ENCODE results near the gene BLVRA.
"Not testable (repeated sequence)": the region's sequence is repeated elsewhere in the genome, so short reads cannot be mapped to it uniquely, and the experiment has no call there.

BLVRA gene

DNA sequence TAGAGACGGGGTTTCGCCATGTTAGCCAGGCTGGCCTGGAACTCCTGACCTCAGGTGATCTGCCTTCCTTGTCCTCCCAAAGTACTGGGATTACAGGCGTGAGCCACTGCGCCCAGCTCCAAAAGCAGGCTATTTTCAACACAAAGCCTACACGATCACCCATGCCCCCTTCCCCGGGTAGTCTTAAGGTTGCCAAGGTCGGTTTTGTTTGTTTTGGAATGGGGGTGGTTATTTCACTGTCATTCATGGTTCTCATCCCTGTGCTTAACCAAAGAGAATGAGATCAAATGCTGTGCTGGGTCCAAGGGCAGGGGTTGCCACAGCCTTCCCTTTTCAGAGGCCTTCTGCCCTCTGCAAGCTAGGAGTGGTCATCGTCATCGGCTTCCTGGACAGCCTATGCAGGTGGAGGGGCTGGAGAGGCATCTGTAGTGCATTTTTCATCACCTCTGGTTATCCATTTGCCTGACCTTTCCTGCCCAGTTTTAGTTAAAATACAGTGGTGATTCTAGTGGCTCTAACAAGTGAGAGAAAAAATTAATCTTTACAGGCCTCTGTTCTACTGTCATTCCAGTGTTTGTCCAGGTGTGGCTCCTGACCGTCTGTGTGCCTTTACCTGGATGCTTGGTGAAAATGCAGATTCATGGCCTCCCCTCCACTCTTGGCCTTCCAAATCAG is 11.4 kb downstream of the BLVRA start:
- no peak for DNase-seq

DNA sequence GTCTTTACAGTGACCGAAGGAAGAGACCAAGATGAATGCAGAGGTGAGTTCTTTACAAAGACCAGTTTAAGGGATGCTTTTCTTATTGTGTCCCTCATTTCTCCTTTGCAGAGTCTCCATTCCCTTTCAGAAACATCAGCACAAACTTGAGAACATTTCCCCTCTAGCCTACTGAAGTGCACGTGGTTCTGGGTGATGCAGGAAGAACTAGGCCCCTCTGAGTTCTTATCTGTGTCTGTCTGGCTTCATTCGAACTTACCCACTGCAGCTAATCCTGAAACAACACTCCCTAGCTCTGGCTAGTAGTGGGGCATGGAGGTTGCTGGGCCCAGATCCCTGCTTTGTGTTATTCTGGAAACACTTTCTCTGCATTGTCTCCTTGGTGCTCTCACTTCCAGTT is 12.6 kb downstream of the BLVRA start:
- DNase-seq: no peak

DNA sequence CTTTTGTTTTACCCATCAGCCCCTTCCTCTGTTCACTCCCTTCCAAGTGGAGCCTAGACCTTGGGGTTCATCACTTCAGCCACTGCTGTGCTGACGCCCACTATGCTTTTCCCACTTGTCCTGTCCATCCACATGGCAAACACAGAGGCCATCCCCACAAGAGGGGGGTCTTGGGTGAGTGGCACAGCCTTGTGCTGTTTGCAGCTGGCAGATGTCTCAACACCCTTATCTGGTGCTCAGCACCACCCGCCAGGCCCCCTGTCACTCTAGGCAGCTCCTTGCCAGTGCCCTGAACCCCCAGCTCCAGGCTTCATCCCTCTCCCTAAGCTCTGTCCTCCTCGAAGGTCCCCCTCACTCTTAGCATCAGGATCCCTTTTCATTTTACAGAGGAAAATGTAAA is 13.1 kb downstream of the BLVRA start:
- DNase-seq: no peak

DNA sequence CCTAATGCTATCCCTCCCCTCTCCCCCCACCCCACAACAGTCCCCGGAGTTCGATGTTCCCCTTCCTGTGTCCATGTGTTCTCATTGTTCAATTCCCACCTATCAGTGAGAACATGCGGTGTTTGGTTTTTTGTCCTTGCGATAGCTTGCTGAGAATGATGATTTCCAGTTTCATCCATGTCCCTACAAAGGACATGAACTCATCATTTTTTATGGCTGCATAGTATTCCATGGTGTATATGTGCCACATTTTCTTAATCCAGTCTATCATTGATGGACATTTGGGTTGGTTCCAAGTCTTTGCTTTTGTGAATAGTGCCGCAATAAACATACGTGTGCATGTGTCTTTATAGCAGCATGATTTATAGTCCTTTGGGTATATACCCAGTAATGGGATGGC is 14.8 kb downstream of the BLVRA start:
- DNase-seq: not testable (repeated sequence)

DNA sequence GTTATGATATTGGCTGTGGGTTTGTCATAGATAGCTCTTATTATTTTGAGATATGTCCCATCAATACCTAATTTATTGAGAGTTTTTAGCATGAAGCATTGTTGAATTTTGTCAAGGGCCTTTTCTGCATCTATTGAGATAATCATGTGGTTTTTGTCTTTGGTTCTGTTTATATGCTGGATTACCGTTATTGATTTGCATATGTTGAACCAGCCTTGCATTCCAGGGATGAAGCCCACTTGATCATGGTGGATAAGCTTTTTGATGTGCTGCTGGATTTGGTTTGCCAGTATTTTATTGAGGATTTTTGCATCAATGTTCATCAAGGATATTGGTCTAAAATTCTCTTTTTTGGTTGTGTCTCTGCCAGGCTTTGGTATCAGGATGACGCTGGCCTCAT is 16.8 kb downstream of the BLVRA start:
- DNase-seq: not testable (repeated sequence)

DNA sequence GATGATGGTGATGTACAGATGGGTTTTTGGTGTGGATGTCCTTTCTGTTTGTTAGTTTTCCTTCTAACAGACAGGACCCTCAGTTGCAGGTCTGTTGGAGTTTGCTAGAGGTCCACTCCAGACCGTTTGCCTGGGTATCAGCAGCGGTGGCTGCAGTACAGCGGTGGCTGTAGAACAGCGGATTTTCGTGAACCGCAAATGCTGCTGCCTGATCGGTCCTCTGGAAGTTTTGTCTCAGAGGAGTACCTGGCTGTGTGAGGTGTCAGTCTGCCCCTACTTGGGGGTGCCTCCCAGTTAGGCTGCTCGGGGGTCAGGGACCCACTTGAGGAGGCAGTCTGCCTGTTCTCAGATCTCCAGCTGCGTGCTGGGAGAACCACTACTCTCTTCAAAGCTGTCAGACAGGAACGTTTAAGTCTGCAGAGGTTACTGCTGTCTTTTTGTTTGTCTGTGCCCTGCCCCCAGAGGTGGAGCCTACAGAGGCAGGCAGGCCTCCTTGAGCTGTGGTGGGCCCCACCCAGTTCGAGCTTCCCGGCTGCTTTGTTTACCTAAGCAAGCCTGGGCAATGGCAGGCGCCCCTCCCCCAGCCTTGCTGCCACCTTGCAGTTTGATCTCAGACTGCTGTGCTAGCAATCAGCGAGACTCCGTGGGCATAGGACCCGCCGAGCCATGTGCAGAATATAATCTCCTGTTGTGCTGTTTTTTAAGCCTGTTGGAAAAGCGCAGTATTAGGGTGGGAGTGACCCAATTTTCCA is 20.0 kb downstream of the BLVRA start:
- DNase-seq: not testable (repeated sequence)

DNA sequence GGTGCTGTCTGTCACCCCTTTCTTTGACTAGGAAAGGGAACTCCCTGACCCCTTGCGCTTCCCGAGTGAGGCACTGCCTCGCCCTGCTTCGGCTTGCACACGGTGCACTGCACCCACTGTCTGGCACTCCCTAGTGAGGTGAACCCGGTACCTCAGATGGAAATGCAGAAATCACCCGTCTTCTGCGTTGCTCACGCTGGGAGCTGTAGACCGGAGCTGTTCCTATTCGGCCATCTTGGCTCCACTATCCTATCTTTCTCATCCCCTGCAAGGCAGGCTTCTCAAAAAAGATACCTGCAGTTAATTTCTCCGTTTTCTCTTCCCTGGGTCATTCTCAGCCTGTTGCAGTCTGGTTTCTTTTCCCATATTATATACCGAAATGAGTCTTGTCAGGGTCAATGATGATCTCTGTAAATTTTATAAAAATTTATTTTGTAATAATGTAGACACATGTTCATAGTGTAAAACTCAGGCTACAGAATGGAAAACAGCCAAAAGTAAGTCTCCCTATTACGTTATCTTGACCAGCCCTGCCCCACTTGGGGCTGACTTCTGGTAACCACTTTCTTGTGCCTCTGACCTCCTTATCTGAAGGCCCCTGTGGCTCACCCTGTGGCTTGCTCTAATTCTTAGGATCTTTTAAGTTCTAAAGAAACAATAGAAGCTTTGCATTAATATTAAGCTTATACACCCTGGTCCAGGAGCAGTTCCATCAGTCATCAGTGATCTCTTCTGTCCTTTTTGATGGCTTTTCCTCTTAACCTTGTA is 20.7 kb downstream of the BLVRA start:
- no peak for DNase-seq

DNA sequence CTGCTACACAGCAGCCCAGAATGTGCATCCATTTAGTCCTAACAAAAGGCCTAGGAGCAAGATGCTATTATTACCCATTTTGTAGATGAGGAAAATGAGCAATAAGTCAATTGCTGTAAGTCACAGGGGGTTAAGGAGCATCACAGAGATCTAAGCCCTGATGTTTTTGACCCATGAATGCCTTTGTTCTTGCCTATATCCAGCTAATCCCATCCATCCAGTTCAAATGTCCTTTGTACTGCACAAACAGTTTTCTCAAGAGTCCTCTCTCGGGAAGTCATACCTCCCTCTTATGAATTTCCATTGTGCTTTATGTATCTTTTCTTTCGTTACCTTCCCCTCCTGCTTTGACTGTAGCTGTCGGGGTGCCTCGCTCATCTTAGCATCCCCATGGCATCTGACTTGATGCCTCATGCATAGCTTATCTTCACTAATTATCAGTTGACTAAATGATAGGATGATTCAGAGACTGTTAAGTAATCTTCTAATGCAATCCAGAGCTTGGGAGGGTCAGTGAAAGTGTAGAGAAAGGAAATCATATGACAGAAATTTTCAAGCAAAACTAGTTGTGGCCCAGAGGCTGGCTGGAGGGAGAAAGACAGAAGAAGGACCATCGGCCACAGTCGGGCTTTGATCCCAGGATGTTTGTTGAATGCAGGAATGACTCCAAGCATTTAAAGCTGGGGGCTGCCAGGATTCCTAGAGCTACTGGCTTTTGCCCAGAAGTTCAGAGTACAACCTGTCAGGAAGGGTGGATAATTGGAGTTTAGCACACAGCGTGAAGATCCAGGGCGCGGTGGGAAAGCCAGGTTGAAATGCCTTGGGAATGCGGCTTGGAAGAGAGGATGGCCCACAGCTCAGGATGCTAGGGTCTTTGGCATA is 23.5 kb downstream of the BLVRA start:
- no peak for DNase-seq

DNA sequence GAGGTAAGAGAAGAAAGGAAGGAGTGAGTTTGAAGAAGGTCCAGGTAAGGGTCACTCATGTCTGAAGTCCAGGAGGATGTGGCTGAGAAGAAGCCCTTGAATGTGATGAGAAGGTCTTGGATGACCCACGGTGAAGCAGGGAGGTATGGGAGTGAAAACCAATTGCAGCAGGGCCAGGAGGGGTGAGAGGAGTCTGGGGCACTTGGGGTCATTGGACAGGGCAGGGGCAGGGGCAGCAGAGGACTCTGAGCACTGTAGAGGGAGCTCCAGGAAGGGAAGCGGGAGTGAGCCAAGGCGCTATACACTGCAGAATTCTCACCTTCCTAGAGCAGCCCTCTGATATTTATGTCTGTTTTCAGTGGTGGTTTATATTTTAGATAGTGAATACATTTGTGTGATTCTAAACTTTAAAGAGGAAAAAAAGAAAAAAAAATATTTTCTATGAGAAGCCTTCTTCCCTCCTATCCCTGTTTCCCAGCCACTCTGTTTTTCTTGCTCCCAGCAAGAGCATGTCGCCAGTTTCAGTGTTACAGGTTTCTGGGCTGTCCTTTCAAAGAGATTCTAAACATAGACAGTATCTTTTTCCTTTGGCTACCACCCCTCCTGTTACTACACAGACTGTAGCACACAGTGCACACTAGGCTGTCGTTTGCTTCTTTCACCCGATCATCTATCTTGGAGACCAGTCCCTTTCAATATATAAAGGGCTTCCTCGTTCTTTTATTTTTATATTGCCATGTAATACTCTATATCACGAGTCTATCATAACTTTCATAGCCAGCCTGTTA is 24.5 kb downstream of the BLVRA start:
- no peak for DNase-seq

DNA sequence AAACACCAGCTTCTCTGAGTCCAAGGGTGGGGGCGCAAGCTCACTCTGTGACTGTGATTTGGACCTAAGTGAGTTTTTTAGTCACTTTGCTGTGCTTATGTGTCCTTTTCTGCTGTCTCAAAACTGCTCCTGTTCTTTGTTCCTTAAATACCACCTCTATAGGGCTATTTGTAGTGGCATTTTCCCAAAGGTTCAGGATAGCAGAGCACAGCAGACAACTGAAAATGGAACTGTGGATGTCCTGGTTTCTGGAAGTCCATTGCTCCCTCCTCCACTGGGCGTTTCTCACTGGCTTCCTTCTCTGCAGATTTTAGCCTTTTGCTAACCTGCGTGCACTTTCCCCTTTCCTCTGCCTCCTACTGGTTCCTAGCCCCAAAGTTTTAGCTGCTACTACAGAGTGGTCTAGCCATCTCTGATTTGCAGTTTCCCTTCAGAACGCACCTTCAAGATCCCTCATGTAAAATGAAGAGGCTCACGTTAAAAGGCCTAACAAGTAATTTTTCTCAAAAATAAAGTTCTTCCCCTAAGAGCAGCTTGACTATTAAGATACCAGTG is 25.6 kb downstream of the BLVRA start:
- no peak for DNase-seq

DNA sequence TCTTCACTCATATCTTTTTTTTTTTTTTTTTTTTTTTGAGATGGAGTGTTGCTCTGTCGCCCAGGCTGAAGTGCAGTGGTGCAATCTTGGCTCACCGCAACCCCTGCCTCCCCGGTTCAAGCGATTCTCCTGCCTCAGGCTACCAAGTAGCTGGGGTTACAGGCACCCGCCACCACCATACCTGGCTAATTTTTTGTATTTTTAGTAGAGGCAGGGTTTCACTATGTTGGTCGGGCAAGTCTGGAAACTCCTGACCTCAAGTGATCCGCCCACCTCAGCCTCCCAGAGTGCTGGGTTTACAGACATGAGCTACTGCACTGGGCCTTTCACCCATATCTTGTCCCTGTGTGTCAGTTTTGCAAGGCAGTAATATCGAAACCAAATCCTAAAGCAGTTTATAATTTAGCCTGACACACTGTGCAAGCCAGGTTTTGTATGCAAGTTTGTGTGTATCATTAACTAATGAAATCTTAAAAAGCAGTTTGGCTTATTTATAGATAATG is 26.2 kb downstream of the BLVRA start:
- DNase-seq: peak; percentile 3 to 18

DNA sequence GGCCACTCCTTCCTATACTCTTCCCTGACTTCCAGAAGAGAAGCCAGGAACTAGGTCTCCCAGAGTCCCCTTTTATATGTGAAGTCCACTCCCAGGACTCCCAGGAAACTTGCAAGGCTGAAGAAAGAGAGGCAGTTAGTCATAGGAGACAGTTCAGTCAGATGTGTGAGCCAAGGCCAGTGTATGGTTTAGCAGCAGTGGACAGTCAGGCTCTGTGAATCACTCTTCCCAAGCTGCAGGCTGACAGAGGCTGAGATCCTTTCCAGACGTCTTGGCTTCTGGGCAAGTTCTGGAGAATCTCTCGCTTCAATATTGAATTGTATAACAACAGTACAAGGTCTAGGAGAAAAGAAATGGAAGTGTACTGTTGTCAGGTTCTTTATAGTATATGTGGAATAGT is 26.9 kb downstream of the BLVRA start:
- no peak for DNase-seq

DNA sequence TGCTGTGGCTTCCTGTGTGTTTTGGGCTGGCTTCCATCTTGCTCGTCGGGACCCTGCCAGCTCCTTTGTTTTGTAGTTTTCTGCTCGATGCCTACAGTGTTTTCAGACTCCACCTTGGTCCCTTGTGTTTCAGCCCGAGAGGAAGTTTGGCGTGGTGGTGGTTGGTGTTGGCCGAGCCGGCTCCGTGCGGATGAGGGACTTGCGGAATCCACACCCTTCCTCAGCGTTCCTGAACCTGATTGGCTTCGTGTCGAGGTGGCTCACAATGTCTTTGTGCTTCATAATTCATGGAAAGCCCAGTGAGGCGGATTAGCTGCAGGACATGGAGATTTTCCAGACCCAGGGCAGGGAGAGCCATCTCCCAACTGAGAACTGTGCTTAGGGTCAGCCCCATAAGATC is 29.3 kb downstream of the BLVRA start:
- no peak for DNase-seq

DNA sequence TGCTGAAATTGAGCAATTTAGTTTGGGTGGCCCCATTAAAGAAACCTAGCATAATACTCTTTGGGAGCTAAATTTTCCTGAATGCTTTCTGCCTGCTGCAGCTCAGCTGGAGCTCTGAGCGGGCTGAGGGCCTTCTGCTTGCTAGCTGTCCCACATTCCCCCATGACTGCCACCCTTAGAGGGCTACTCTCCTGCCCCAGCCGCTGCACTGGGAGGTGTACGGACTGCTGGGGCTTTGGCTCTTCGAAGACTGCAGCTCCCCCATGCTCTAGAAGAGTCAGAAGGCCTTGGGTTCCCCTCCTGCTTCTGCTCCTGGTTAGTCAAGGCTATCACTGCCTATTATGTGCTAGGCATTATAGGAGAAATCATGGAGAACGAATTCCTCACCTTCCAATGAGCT is 31.5 kb downstream of the BLVRA start:
- DNase-seq: no peak

DNA sequence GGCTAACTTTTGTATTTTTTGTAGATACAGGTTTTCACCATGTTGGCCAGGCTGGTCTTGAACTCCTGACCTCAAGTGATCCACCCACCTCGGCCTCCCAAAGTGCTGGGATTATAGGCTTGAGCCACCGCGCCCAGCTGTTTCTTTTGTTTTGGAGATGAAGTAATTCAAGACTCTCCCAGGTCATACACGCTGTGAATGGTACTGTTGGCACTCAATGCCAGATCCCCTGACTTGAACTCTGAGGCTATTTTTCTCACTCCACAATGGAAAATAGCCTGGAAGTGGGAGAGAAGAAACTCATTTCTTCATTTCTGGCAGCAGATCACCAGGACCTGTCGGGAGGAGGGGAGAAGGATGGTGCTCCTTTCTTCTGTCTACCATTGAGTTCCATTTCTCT is 32.4 kb downstream of the BLVRA start:
- DNase-seq: no peak

DNA sequence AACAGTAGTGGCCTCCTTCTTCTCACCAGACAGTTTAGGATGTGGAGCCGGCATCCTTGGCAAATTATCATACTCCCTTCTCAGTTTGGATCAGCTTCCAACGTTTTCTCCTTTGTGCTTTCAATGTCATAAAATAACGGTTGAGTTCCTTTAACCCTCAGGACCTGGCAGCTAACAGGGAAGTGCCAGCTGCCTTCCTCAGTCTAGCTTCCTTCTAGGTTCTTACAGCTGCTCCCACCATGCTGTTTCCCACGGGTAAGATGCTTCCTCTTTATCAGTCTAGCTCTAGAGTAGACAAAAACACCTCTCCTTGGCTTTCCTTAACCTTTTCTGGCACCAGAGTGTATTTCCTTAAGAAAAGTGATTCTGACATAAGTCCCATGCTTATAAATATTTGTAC is 33.2 kb downstream of the BLVRA start:
- DNase-seq: no peak

DNA sequence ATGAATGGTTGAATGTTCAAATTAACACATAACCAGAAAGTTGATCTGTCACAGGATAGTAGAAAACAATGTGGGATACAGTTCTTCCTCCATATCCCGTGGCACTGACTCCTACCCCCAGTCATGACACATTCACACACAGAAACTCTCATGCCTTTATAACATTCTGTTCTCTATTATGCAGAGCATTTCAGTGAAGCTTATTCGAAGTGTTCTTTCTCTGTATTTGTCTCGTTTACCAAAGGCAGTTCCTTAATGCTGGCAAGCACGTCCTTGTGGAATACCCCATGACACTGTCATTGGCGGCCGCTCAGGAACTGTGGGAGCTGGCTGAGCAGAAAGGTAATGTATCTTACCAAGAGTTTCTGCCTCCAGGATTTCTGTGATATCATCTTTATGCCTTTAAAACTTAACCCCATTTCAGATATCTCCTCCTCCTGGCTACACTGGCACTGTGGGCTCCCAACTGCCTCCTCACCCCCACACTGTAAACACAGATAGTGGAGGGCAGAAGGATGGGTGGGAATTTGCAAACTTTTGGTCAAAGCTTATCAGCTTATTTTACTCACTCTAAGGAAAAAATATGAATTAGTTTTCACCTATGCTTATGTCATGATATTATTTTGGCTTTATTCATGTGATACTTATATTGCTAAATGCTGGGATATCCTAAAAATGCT is 34.1 kb downstream of the BLVRA start:
- DNase-seq: no peak

DNA sequence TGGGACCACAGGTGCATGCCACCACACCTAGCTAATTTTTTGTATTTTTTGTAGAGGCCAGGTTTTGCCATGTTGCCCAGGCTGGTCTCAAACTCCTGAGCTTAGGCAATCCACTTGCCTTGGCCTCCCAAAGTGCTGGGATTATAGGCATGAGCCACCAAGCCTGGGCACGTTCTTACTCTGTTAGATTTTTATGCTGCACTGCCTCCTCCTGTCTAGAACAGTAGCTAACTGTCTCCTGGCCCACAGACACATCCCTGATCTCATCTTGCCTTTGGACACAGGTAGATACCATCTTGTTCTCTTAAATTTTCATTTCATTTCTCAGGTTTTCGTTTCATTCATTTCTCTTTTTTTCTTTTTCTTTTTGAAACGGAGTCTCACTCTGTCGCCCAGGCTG is 41.1 kb downstream of the BLVRA start:
- no peak for DNase-seq

DNA sequence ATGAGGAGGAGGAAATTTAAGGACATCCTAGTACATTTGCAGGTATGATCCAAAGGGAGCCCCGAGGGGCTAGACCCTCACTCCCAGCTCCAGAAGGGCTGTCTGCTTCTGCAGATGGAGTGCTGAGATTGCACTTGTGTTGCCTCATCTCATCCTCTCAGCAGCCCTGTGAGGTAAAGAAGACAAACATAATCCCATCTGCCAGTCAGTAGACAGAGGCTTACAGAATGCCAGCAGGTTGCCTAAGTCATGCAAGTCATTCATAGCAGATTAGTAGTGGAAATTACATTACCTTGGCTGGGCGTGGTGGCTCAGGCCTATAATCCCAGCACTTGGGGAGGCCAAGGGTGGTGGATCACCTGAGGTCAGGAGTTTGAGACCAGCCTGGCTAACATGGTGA is 45.4 kb downstream of the BLVRA start:
- DNase-seq: no peak

DNA sequence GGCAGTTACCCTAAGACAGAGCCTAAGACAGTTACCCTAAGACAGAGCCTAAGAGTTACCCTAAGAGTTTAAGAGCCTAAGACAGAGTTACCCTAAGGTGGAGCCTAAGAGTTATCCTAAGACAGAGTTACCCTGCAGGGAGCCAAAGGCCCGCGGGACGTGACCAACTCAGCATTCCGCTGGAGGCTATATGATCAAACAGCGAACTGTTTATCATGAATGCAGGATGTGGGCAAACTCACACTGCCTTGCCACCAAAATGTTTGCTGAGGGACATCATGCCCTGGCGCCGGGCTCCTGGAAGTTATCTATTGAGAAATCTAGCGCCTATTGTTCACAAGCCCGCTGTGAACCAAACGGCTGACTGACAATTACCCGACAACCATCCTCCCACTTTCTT is 49.9 kb downstream of the BLVRA start:
- DNase-seq: no peak

Measured in activated CD4-positive, alpha-beta T cell treated with anti-CD3 and anti-CD28 coated beads for 4 hours (primary cell).